HEK293 (cell line): ENCODE data around the gene SAMD1.

Source experiments
- BCL11B ChIP-seq: fragments of 450-650 bp; formaldehyde crosslinking; IDR thresholded peaks from 2 replicates; pipeline ENCODE4 v1.5.1; 2016; ENCODE audit warnings: low read depth, missing biosample characterization, missing genetic modification characterization
- FEZF1 ChIP-seq: fragments of 450-650 bp; formaldehyde crosslinking; IDR thresholded peaks from 2 replicates; pipeline ENCODE4 v1.5.1; 2016; ENCODE audit warnings: missing biosample characterization, missing genetic modification characterization
- HOXC10 ChIP-seq: sonication (generic); formaldehyde crosslinking; IDR thresholded peaks from 2 replicates; pipeline ENCODE4 v1.8.1; 2023; ENCODE audit warnings: mild to moderate bottlenecking, missing genetic modification reagents
- KLF1 ChIP-seq: fragments of 450-650 bp; formaldehyde crosslinking; IDR thresholded peaks from 2 replicates; pipeline ENCODE4 v1.5.1; 2016; ENCODE audit warnings: missing biosample characterization, missing genetic modification characterization
- KLF10 ChIP-seq: fragments of 450-650 bp; IDR thresholded peaks from 2 replicates; pipeline ENCODE4 v1.5.1; 2018; ENCODE audit warnings: missing biosample characterization, mild to moderate bottlenecking, missing genetic modification characterization
- ZBTB1 ChIP-seq: fragments of 450-650 bp; formaldehyde crosslinking; IDR thresholded peaks from 2 replicates; pipeline ENCODE4 v1.5.1; 2016; ENCODE audit warnings: missing biosample characterization, missing genetic modification characterization
- ZBTB26 ChIP-seq: fragments of 450-650 bp; formaldehyde crosslinking; optimal IDR thresholded peaks from 2 replicates; pipeline ENCODE3; 2016; ENCODE audit warnings: missing biosample characterization, mild to moderate bottlenecking, missing genetic modification characterization
- ZEB2 ChIP-seq: fragments of 450-650 bp; formaldehyde crosslinking; IDR thresholded peaks from 2 replicates; pipeline ENCODE4 v1.5.1; 2016; ENCODE audit warnings: missing biosample characterization, missing genetic modification characterization
- ZFP3 ChIP-seq: fragments of 450-650 bp; formaldehyde crosslinking; IDR thresholded peaks from 2 replicates; pipeline ENCODE4 v1.5.1; 2016; ENCODE audit warnings: low read depth, missing biosample characterization, missing genetic modification characterization
- ZFP41 ChIP-seq: fragments of 450-650 bp; formaldehyde crosslinking; IDR thresholded peaks from 2 replicates; pipeline ENCODE4 v1.5.1; 2016; ENCODE audit warnings: missing biosample characterization, missing genetic modification characterization, borderline replicate concordance
- ZIC2 ChIP-seq: fragments of 450-650 bp; formaldehyde crosslinking; IDR thresholded peaks from 2 replicates; pipeline ENCODE4 v1.5.1; 2016; ENCODE audit warnings: missing biosample characterization, missing genetic modification characterization
- ZNF214 ChIP-seq: fragments of 450-650 bp; formaldehyde crosslinking; IDR thresholded peaks from 2 replicates; pipeline ENCODE4 v1.5.1; 2017; ENCODE audit warnings: missing biosample characterization, mild to moderate bottlenecking, missing genetic modification characterization, borderline replicate concordance
- ZNF221 ChIP-seq: fragments of 450-650 bp; formaldehyde crosslinking; IDR thresholded peaks from 2 replicates; pipeline ENCODE4 v1.5.1; 2017; ENCODE audit warnings: missing biosample characterization, missing genetic modification characterization, borderline replicate concordance
- ZNF280C ChIP-seq: fragments of 450-650 bp; formaldehyde crosslinking; IDR thresholded peaks from 2 replicates; pipeline ENCODE4 v1.5.1; 2016; ENCODE audit warnings: missing biosample characterization, missing genetic modification characterization
- ZNF391 ChIP-seq: fragments of 450-650 bp; formaldehyde crosslinking; IDR thresholded peaks from 2 replicates; pipeline ENCODE4 v1.5.1; 2016; ENCODE audit warnings: low read depth, missing biosample characterization, missing genetic modification characterization, borderline replicate concordance
- ZNF501 ChIP-seq: fragments of 450-650 bp; formaldehyde crosslinking; IDR thresholded peaks from 2 replicates; pipeline ENCODE4 v1.5.1; 2016; ENCODE audit warnings: missing biosample characterization, missing genetic modification characterization
- ZNF561 ChIP-seq: fragments of 450-650 bp; IDR thresholded peaks from 2 replicates; pipeline ENCODE4 v1.5.1; 2018; ENCODE audit warnings: missing biosample characterization, missing genetic modification characterization, borderline replicate concordance
- ZNF610 ChIP-seq: fragments of 450-650 bp; formaldehyde crosslinking; IDR thresholded peaks from 2 replicates; pipeline ENCODE4 v1.5.1; 2016; ENCODE audit warnings: missing biosample characterization, missing genetic modification characterization, borderline replicate concordance
- ZNF76 ChIP-seq: fragments of 450-650 bp; formaldehyde crosslinking; IDR thresholded peaks from 2 replicates; pipeline ENCODE4; 2016; ENCODE audit warnings: low read depth, missing biosample characterization, missing genetic modification characterization, borderline replicate concordance
- ZNF785 ChIP-seq: fragments of 450-650 bp; formaldehyde crosslinking; IDR thresholded peaks from 2 replicates; pipeline ENCODE4 v1.5.1; 2016; ENCODE audit warnings: missing biosample characterization, missing genetic modification characterization
- ZSCAN23 ChIP-seq: fragments of 450-650 bp; formaldehyde crosslinking; IDR thresholded peaks from 2 replicates; pipeline ENCODE4 v1.5.1; 2016; ENCODE audit warnings: missing biosample characterization, missing genetic modification characterization
- TF ChIP-seq, protein P1 (sequence below): fragments of 450-650 bp; formaldehyde crosslinking; IDR thresholded peaks from 2 replicates; pipeline ENCODE4 v1.5.1; 2016; ENCODE audit warnings: missing biosample characterization, missing genetic modification characterization
- TF ChIP-seq, protein P2 (sequence below): fragments of 450-650 bp; formaldehyde crosslinking; IDR thresholded peaks from 2 replicates; pipeline ENCODE4 v1.5.1; 2016; ENCODE audit warnings: missing biosample characterization, missing genetic modification characterization, borderline replicate concordance
- TF ChIP-seq, protein P3 (sequence below): fragments of 450-650 bp; formaldehyde crosslinking; IDR thresholded peaks from 2 replicates; pipeline ENCODE4 v1.5.1; 2016; ENCODE audit warnings: missing biosample characterization, missing genetic modification characterization

Gene SAMD1

GRCh38 chr19:14135985-14136508, 45.5 kb upstream of the SAMD1 start (continued):
- 0 out of 2 replicates have a peak, but pooled peaks have one; percentile 8 for TF ChIP-seq ZFP3 (tag by site-specific recombination)
- TF ChIP-seq ZNF214 (tag by site-specific recombination): no peak
- TF ChIP-seq FEZF1 (tag by site-specific recombination): no peak
- 0 out of 2 replicates have a peak, but pooled peaks have one; percentile 63 for TF ChIP-seq BCL11B (tag by site-specific recombination)
- no peak for TF ChIP-seq KLF10 (tag by site-specific recombination)
- TF ChIP-seq ZNF280C (tag by site-specific recombination): no peak
- TF ChIP-seq ZNF76 (tag by site-specific recombination): 0 out of 2 replicates have a peak, but pooled peaks have one; percentile 18
- no peak for TF ChIP-seq KLF1
- TF ChIP-seq, protein P1, sequence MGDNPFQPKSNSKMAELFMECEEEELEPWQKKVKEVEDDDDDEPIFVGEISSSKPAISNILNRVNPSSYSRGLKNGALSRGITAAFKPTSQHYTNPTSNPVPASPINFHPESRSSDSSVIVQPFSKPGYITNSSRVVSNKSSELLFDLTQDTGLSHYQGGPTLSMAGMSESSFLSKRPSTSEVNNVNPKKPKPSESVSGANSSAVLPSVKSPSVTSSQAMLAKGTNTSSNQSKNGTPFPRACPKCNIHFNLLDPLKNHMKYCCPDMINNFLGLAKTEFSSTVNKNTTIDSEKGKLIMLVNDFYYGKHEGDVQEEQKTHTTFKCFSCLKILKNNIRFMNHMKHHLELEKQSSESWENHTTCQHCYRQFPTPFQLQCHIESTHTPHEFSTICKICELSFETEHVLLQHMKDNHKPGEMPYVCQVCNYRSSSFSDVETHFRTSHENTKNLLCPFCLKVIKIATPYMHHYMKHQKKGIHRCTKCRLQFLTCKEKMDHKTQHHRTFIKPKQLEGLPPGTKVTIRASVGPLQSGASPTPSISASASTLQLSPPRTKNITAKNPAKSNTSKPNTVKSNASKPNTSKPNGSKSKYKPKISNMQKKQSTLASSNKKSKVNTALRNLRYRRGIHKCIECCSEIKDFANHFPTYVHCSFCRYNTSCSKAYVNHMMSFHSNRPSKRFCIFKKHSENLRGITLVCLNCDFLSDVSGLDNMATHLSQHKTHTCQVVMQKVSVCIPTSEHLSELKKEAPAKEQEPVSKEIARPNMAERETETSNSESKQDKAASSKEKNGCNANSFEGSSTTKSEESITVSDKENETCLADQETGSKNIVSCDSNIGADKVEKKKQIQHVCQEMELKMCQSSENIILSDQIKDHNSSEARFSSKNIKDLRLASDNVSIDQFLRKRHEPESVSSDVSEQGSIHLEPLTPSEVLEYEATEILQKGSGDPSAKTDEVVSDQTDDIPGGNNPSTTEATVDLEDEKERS: no peak
- TF ChIP-seq, protein P2, sequence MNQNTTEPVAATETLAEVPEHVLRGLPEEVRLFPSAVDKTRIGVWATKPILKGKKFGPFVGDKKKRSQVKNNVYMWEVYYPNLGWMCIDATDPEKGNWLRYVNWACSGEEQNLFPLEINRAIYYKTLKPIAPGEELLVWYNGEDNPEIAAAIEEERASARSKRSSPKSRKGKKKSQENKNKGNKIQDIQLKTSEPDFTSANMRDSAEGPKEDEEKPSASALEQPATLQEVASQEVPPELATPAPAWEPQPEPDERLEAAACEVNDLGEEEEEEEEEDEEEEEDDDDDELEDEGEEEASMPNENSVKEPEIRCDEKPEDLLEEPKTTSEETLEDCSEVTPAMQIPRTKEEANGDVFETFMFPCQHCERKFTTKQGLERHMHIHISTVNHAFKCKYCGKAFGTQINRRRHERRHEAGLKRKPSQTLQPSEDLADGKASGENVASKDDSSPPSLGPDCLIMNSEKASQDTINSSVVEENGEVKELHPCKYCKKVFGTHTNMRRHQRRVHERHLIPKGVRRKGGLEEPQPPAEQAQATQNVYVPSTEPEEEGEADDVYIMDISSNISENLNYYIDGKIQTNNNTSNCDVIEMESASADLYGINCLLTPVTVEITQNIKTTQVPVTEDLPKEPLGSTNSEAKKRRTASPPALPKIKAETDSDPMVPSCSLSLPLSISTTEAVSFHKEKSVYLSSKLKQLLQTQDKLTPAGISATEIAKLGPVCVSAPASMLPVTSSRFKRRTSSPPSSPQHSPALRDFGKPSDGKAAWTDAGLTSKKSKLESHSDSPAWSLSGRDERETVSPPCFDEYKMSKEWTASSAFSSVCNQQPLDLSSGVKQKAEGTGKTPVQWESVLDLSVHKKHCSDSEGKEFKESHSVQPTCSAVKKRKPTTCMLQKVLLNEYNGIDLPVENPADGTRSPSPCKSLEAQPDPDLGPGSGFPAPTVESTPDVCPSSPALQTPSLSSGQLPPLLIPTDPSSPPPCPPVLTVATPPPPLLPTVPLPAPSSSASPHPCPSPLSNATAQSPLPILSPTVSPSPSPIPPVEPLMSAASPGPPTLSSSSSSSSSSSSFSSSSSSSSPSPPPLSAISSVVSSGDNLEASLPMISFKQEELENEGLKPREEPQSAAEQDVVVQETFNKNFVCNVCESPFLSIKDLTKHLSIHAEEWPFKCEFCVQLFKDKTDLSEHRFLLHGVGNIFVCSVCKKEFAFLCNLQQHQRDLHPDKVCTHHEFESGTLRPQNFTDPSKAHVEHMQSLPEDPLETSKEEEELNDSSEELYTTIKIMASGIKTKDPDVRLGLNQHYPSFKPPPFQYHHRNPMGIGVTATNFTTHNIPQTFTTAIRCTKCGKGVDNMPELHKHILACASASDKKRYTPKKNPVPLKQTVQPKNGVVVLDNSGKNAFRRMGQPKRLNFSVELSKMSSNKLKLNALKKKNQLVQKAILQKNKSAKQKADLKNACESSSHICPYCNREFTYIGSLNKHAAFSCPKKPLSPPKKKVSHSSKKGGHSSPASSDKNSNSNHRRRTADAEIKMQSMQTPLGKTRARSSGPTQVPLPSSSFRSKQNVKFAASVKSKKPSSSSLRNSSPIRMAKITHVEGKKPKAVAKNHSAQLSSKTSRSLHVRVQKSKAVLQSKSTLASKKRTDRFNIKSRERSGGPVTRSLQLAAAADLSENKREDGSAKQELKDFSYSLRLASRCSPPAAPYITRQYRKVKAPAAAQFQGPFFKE: 0 out of 2 replicates have a peak, but pooled peaks have one; percentile 38
- no peak for TF ChIP-seq ZNF610
- TF ChIP-seq ZNF501: peak; percentile 65; the same call in 1 of the 2 replicates
- TF ChIP-seq ZBTB1 (tag by site-specific recombination): no peak
- no peak for TF ChIP-seq ZNF785 (tag by site-specific recombination)
- no peak for TF ChIP-seq ZEB2 (tag by site-specific recombination)
- TF ChIP-seq, protein P3, sequence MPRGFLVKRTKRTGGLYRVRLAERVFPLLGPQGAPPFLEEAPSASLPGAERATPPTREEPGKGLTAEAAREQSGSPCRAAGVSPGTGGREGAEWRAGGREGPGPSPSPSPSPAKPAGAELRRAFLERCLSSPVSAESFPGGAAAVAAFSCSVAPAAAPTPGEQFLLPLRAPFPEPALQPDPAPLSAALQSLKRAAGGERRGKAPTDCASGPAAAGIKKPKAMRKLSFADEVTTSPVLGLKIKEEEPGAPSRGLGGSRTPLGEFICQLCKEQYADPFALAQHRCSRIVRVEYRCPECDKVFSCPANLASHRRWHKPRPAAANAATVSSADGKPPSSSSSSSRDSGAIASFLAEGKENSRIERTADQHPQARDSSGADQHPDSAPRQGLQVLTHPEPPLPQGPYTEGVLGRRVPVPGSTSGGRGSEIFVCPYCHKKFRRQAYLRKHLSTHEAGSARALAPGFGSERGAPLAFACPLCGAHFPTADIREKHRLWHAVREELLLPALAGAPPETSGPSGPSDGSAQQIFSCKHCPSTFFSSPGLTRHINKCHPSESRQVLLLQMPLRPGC: 0 out of 2 replicates have a peak, but pooled peaks have one; percentile 16
- 0 out of 2 replicates have a peak, but pooled peaks have one; percentile 35 for TF ChIP-seq ZSCAN23 (tag by site-specific recombination)
- TF ChIP-seq ZNF391 (tag by site-specific recombination): peak; percentile 89; the same call in 1 of the 2 replicates
- TF ChIP-seq ZBTB26: no peak
- no peak for TF ChIP-seq ZNF561 (tag by site-specific recombination)
- TF ChIP-seq ZIC2 (tag by site-specific recombination): peak; percentile 86
- TF ChIP-seq ZNF221 (tag by site-specific recombination): no peak
- TF ChIP-seq ZFP41 (tag by site-specific recombination): no peak
- no peak for TF ChIP-seq HOXC10 (CRISPR knock-in tag)
